ENCODE measurements around the gene NPVF.

The NPVF gene

GRCh38 chr7:25215694-25216335 is 12.5 kb downstream of the NPVF start:
- Histone ChIP-seq H2AFZ (ENCODE audit: low read depth, low read length, severe bottlenecking) (no peak overlapping the region), H4K20me1 (ENCODE audit: low read depth, low read length) (no peaks in the 10 kb centered on the region), H3K27me3 (ENCODE audit: low read length) (0 out of 2 replicates have a peak, but pooled peaks cover 3% of the 10 kb centered on the region), H3K9me3 (ENCODE audit: insufficient read depth, low read length) (no peaks in the 10 kb centered on the region), H3K4me3 (ENCODE audit: insufficient read depth, low read length, poor library complexity, severe bottlenecking) (no peak overlapping the region), H3K9ac (ENCODE audit: low read length) (no peak overlapping the region), H3K36me3 (ENCODE audit: low read length) (no peaks in the 10 kb centered on the region), H3F3A (ENCODE audit: insufficient read depth) (no peaks in the 10 kb centered on the region), H3K27ac (ENCODE audit: low read depth, low read length) (no peak overlapping the region), H3K79me2 (ENCODE audit: insufficient read depth, low read length) (no peaks in the 10 kb centered on the region), H3K9me2 (replicated peaks; ENCODE audit: insufficient read depth, low read length) (no peaks in the 10 kb centered on the region), H3K4me2 (ENCODE audit: low read depth, low read length, poor library complexity, severe bottlenecking) (no peak overlapping the region)
- no peak for TF ChIP-seq EZH2phosphoT487 (conservative IDR thresholded peaks at IDR 0.05; ENCODE audit: low read length)
- TF ChIP-seq, protein P1, sequence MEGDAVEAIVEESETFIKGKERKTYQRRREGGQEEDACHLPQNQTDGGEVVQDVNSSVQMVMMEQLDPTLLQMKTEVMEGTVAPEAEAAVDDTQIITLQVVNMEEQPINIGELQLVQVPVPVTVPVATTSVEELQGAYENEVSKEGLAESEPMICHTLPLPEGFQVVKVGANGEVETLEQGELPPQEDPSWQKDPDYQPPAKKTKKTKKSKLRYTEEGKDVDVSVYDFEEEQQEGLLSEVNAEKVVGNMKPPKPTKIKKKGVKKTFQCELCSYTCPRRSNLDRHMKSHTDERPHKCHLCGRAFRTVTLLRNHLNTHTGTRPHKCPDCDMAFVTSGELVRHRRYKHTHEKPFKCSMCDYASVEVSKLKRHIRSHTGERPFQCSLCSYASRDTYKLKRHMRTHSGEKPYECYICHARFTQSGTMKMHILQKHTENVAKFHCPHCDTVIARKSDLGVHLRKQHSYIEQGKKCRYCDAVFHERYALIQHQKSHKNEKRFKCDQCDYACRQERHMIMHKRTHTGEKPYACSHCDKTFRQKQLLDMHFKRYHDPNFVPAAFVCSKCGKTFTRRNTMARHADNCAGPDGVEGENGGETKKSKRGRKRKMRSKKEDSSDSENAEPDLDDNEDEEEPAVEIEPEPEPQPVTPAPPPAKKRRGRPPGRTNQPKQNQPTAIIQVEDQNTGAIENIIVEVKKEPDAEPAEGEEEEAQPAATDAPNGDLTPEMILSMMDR (IDR thresholded peaks at IDR 0.05; ENCODE audit: insufficient read depth, low read length, poor library complexity, severe bottlenecking): no peak

DNA sequence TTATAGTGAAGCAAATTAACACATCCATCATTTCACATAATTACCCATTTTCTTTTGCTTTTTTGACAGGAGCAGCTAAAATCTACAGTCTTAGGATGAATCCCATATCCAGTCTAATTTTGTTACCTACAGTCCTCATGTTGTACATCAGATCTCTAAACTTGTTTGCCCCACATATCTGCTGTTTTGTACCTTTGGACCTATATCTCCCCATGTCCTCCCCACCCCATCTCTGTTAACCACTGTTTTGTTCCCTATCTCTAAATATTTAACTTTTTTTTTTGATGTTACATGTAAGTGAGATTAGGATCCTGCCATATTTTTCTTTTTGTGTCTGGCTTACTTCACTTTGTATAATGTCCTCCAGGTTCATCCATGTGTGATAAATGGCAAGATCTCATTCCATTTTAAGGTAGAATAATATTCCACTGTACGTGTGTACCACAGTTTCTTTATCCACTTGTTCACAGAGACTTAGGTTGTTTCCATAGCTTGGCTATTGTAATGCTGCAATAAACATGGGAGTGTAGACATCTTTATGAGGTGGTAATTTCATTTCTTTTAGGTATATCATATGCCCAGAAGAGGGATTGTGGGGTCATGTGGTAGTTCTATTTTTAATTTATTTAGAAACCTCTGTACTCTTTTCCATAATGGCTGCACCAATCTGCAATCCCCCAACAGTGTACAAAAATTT is 19.6 kb downstream of the NPVF start:
- Histone ChIP-seq H3K27ac (ENCODE audit: low read depth, low read length) (no peak overlapping the region), H3F3A (ENCODE audit: insufficient read depth) (no peaks in the 10 kb centered on the region), H3K9me2 (replicated peaks; ENCODE audit: insufficient read depth, low read length) (no peaks in the 10 kb centered on the region), H3K4me3 (ENCODE audit: insufficient read depth, low read length, poor library complexity, severe bottlenecking) (no peak overlapping the region), H3K27me3 (ENCODE audit: low read length) (no peaks in the 10 kb centered on the region), H2AFZ (ENCODE audit: low read depth, low read length, severe bottlenecking) (no peak overlapping the region), H3K4me2 (ENCODE audit: low read depth, low read length, poor library complexity, severe bottlenecking) (no peak overlapping the region), H3K36me3 (ENCODE audit: low read length) (no peaks in the 10 kb centered on the region), H3K79me2 (ENCODE audit: insufficient read depth, low read length) (no peaks in the 10 kb centered on the region), H3K9me3 (ENCODE audit: insufficient read depth, low read length) (peaks cover 6% of the 10 kb centered on the region; the same call in 1 of the 2 replicates), H3K9ac (ENCODE audit: low read length) (no peak overlapping the region), H4K20me1 (ENCODE audit: low read depth, low read length) (no peaks in the 10 kb centered on the region)
- TF ChIP-seq, protein P1 (IDR thresholded peaks at IDR 0.05; ENCODE audit: insufficient read depth, low read length, poor library complexity, severe bottlenecking): no peak
- TF ChIP-seq EZH2phosphoT487 (conservative IDR thresholded peaks at IDR 0.05; ENCODE audit: low read length): no peak

DNA sequence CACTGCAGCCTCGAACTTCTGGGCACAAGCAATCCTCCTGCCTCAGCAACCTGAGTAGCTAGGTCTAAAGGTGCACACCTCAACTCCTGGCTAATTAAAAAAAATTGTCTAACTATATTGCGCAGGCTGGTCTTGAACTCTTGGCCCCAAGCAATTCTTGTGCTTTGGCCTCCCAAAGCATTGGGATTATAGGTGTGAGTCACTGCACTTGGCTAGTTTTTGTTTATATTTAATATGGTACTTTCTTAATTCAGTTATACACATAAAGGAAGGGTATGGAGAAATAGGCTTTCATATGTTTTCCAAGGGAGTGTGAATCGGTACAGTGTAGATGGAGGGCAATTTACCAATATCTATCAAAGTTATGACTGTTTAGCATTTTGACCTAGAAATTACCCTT is 20.4 kb downstream of the NPVF start:
- no peaks in the 10 kb centered on the region for H3K36me3 ChIP-seq (ENCODE audit: low read length)
- no peak overlapping the region for H3K27ac ChIP-seq (ENCODE audit: low read depth, low read length)
- TF ChIP-seq, protein P1 (IDR thresholded peaks at IDR 0.05; ENCODE audit: insufficient read depth, low read length, poor library complexity, severe bottlenecking): no peak
- TF ChIP-seq EZH2phosphoT487 (conservative IDR thresholded peaks at IDR 0.05; ENCODE audit: low read length): no peak
- H3K27me3 ChIP-seq (ENCODE audit: low read length): no peaks in the 10 kb centered on the region
- H3K4me2 ChIP-seq (ENCODE audit: low read depth, low read length, poor library complexity, severe bottlenecking): no peak overlapping the region
- peaks cover 6% of the 10 kb centered on the region; the same call in 1 of the 2 replicates for H3K9me3 ChIP-seq (ENCODE audit: insufficient read depth, low read length)
- no peak overlapping the region for H3K4me3 ChIP-seq (ENCODE audit: insufficient read depth, low read length, poor library complexity, severe bottlenecking)
- no peaks in the 10 kb centered on the region for H3F3A ChIP-seq (ENCODE audit: insufficient read depth)
- no peak overlapping the region for H3K9ac ChIP-seq (ENCODE audit: low read length)
- H4K20me1 ChIP-seq (ENCODE audit: low read depth, low read length): no peaks in the 10 kb centered on the region
- H2AFZ ChIP-seq (ENCODE audit: low read depth, low read length, severe bottlenecking): no peak overlapping the region
- no peaks in the 10 kb centered on the region for H3K79me2 ChIP-seq (ENCODE audit: insufficient read depth, low read length)
- no peaks in the 10 kb centered on the region for H3K9me2 ChIP-seq (replicated peaks; ENCODE audit: insufficient read depth, low read length)

All from SU-DHL-6 (cell line).